Measurements from ENCODE around the gene TPH1.

DNA sequence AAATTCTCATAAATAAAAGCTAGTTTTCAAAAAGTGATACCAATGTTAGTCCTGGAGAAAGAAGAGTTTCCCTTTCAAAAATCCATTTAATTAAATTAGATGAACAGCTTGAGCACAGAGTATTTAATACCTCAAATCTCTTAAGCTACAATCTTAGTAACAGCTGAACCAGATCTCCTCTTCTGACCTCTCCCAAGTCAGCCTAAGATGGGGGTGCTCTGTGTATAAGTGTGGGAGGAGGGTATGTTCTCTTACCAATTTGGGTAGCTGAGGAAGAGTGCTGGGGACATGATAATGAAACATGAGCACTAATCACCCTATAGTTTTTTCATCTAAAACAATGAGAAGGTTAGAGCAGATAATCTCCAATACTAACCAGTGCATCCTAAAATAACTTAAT is 9.6 kb downstream of the TPH1 start:
- TF ChIP-seq POLR2A (IDR thresholded peaks at IDR 0.05; ENCODE audit: low read length) (no peak), GATA1 (IDR thresholded peaks at IDR 0.05; ENCODE audit: low read depth, low read length) (no peak)

Measured in erythroblast (primary cell).